ENCODE measurements around the gene TIMP2. TPM values are rescaled to one million over a fixed set of nuclear protein-coding genes. Genes with fewer than 3 reads are reported as not detected.

TIMP2 gene
- total and polyA plus RNA-seq, 2 of the 13 experiments (the other 11 are each of a cell fraction or from before 2014, with no cell fraction given), result 3.8 to 8.5 TPM

DNA sequence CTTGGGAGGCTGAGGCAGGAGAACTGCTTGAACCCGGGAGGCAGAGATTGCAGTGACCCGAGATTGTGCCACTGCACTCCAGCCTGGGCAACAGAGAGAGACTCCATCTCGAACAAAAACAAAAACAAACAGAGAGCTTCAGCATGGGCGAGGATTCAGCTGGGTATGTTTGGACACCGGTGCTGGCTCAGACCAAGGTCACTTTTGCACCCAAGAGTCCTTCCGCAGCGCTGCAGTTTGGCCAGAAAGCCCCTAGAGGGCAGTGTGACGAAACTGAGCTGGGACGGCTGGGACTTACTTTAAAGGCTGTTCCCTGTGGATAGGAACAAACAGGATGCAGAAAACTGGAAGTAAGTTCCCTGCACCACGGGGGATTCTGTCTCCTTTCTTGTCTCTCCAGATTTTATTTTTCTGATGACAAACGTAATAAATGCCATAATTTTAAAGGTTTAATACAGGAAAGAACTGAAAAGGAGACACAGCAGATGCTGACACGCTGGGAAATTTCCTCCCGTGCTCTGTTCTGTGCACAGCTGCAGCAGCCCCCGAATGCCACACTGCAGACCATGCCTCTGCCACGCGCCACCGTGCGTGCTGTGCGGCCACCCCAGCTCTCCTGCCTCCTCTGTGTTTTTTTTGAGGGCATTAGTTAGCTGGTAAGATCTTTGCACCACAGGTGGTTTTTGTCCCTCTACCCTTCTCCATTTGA lies 59.4 kb downstream of the TIMP2 start (continued):
- TF ChIP-seq HINFP (CRISPR knock-in tag; IDR thresholded peaks at IDR 0.05; ENCODE audit: low read depth) (peak; percentile 46; the same call in 1 of the 2 replicates), ELF4 (CRISPR knock-in tag; IDR thresholded peaks at IDR 0.05; ENCODE audit: borderline replicate concordance) (no peak), E2F5 (CRISPR knock-in tag; conservative IDR thresholded peaks at IDR 0.05) (no peak), NBN (conservative IDR thresholded peaks at IDR 0.05) (no peak), ZMYM4 (CRISPR knock-in tag; IDR thresholded peaks at IDR 0.05) (peak; percentile 66), ZNF674 (CRISPR knock-in tag; IDR thresholded peaks at IDR 0.05; ENCODE audit: low read depth) (no peak), ZNF331 (CRISPR knock-in tag; IDR thresholded peaks at IDR 0.05) (peak; percentile 62; the same call in 1 of the 2 replicates), ZNF382 (CRISPR knock-in tag; IDR thresholded peaks at IDR 0.05; ENCODE audit: borderline replicate concordance) (no peak), EHMT2 (IDR thresholded peaks at IDR 0.05; ENCODE audit: borderline replicate concordance, low read depth, low read length) (no peak), REL (CRISPR knock-in tag; conservative IDR thresholded peaks at IDR 0.05) (no peak), GLMP (CRISPR knock-in tag; IDR thresholded peaks at IDR 0.05; ENCODE audit: borderline replicate concordance) (no peak), MBNL3 (CRISPR knock-in tag; conservative IDR thresholded peaks at IDR 0.05) (no peak), POLR2A (IDR thresholded peaks at IDR 0.05; ENCODE audit: insufficient read depth in 1 of 2, low read depth in 2 of 2, low read length in 2 of 2) (no peak), ZNF205 (CRISPR knock-in tag; IDR thresholded peaks at IDR 0.05) (no peak), ZNF18 (CRISPR knock-in tag; IDR thresholded peaks at IDR 0.05; ENCODE audit: insufficient replicate concordance) (no peak), KLF12 (CRISPR knock-in tag; IDR thresholded peaks at IDR 0.05; ENCODE audit: borderline replicate concordance) (no peak), ZFP36 (IDR thresholded peaks at IDR 0.05; ENCODE audit: borderline replicate concordance, low read depth, low read length, partially characterized antibody) (no peak)
- TF ChIP-seq, protein P1, sequence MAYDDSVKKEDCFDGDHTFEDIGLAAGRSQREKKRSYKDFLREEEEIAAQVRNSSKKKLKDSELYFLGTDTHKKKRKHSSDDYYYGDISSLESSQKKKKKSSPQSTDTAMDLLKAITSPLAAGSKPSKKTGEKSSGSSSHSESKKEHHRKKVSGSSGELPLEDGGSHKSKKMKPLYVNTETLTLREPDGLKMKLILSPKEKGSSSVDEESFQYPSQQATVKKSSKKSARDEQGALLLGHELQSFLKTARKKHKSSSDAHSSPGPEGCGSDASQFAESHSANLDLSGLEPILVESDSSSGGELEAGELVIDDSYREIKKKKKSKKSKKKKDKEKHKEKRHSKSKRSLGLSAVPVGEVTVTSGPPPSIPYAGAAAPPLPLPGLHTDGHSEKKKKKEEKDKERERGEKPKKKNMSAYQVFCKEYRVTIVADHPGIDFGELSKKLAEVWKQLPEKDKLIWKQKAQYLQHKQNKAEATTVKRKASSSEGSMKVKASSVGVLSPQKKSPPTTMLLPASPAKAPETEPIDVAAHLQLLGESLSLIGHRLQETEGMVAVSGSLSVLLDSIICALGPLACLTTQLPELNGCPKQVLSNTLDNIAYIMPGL (CRISPR knock-in tag; IDR thresholded peaks at IDR 0.05; ENCODE audit: borderline replicate concordance in 1 of 2, low read depth in 1 of 2), result peak; percentile 69 to 90; a peak in 2 of 4 replicates
- TF ChIP-seq, protein P2, sequence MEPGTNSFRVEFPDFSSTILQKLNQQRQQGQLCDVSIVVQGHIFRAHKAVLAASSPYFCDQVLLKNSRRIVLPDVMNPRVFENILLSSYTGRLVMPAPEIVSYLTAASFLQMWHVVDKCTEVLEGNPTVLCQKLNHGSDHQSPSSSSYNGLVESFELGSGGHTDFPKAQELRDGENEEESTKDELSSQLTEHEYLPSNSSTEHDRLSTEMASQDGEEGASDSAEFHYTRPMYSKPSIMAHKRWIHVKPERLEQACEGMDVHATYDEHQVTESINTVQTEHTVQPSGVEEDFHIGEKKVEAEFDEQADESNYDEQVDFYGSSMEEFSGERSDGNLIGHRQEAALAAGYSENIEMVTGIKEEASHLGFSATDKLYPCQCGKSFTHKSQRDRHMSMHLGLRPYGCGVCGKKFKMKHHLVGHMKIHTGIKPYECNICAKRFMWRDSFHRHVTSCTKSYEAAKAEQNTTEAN (CRISPR knock-in tag; conservative IDR thresholded peaks at IDR 0.05), result no peak
